ENCODE measurements around the gene RNF224.

GRCh38 chr9:137184881-137185660 is 42.2 kb upstream of the RNF224 start:
- TF ChIP-seq CTCF (IDR thresholded peaks at IDR 0.05; ENCODE audit: low read depth, low read length): no peak
- TF ChIP-seq EZH2phosphoT487 (IDR thresholded peaks at IDR 0.05; ENCODE audit: low read depth): no peak

Data from OCI-LY3 (cell line).